Left forelimb (tissue), 1 donor: ENCODE data around the gene MGAT4A.
"Not testable (repeated sequence)": the region's sequence is repeated elsewhere in the genome, so short reads cannot be mapped to it uniquely, and the experiment has no call there.

Experiments
- DNase-seq: peaks from one replicate; pipeline ENCODE4 v3.0.0-alpha.2; 2018; ENCODE audit warnings: low spot score

Gene MGAT4A

DNA sequence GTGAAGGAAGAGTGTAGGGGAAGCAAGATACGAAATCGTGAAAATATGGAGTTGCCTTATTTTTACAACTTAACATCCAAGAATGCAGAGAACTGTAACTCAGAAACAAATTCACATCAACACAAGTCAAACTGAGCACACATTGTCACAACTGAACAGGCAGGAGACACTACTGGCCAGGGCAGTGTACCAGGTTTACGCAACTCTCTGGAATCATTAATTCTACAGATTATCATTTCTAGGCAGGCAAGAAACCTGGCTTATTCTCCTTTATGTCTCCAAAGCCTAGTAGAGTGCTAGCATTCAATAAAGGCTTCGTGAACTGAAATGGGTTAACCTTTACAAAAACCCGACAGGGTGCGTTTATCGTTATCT is 123.2 kb downstream of the MGAT4A start:
- DNase-seq, result no peak

GRCh38 chr2:98607104-98607503 is 123.8 kb downstream of the MGAT4A start:
- DNase-seq, result no peak

- no peak for DNase-seq
These were observed 124.5 kb downstream of the MGAT4A start for GRCh38 chr2:98606431-98606830.

DNA sequence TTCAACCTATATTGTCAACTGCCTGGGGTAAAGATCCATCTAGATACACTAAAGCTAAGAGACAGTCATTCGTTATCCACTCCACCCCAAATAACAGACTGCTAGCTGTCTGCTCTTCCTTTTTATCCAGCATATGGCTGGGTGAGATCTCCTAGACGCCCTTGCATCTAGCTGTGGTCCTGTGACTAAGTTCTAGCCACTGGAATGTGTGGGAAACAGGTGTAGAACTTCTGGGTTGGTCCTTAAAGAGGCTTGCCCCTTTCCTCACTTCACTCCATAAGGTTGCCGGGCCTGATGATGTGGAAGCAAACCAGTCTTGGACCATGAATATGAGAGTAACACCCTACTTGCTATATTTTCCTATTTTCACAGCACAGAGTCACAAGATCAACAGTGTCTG is 125.9 kb downstream of the MGAT4A start:
- no peak for DNase-seq

- no peak for DNase-seq
These were observed 126.4 kb downstream of the MGAT4A start for GRCh38 chr2:98604547-98604946.

GRCh38 chr2:98601532-98602132 is 129.3 kb downstream of the MGAT4A start:
- DNase-seq, result no peak

DNA sequence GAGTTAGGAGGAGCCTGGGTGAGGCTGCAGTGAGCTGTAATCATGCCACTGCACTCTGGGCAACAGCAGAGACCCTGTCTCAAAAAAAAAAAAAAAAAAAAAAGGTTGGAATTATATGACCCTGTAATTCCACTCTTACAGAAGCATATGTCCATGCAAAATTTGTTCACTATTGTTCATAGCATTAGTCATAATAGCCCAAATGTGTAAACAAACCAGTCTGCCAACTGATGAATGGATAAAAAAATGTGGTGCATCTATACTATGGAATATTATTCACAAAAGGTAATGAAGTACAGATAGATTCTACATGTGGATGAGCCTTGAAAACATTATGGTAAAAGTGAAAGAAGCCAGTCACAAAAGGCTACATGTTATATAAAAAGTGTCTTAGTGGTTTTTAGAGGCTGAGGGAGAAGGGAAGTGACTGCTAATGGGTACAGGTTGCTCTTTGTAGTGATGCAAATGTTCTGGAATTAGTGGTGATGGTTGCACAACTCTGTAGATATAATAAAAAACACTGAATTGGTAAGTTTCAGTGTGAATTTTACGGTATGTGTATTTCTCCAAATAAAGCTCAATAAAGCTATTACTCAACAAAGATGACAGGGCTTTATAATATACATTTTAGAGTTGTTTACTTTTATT is 132.0 kb downstream of the MGAT4A start:
- no peak for DNase-seq

- not testable (repeated sequence) for DNase-seq
These were observed 136.3 kb downstream of the MGAT4A start for GRCh38 chr2:98594665-98595064.

- DNase-seq, result no peak
These were observed 138.4 kb downstream of the MGAT4A start for GRCh38 chr2:98592565-98592964.

DNA sequence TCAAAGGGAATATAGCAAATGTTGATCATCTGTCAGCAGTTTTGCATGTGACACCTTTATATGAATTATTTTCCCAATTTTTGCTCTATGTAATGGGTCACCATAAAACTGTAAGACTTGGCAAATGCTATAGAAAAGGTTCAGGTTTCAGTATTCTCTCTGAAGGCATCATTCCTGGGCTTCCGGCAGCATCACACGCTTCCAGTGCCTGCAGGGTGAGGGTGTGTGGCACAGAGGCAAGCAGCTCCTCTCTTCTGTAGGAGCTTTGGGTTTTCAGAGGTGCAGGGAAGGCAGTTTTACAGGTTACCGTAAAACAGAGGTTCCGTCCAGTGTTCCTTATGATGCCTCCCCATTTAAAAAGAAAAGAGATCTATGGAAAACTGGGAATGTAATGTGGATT is 141.4 kb downstream of the MGAT4A start:
- DNase-seq, result no peak

GRCh38 chr2:98588880-98589431 is 142.0 kb downstream of the MGAT4A start:
- DNase-seq, result no peak

- no peak for DNase-seq
These were observed 144.3 kb downstream of the MGAT4A start for GRCh38 chr2:98586551-98587140.

DNA sequence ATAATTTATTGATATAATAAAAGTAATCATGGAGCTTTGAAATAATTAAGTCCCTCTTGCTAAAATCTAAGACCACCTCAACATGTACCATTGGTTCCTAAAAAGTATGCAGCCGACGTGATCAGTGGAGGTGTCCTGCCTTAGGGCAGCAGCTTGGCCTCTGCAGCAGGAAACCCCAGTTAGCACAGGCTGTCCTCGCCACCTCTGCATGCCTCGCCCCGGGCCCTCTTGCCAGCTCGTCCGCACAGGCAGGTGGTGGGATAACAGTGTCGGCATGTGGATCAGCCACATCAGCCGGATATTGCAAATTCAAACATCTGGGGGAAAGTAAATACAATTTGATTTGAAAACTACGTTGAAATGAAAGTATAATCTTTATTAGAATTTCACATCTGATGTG is 145.5 kb downstream of the MGAT4A start:
- DNase-seq, result no peak

DNA sequence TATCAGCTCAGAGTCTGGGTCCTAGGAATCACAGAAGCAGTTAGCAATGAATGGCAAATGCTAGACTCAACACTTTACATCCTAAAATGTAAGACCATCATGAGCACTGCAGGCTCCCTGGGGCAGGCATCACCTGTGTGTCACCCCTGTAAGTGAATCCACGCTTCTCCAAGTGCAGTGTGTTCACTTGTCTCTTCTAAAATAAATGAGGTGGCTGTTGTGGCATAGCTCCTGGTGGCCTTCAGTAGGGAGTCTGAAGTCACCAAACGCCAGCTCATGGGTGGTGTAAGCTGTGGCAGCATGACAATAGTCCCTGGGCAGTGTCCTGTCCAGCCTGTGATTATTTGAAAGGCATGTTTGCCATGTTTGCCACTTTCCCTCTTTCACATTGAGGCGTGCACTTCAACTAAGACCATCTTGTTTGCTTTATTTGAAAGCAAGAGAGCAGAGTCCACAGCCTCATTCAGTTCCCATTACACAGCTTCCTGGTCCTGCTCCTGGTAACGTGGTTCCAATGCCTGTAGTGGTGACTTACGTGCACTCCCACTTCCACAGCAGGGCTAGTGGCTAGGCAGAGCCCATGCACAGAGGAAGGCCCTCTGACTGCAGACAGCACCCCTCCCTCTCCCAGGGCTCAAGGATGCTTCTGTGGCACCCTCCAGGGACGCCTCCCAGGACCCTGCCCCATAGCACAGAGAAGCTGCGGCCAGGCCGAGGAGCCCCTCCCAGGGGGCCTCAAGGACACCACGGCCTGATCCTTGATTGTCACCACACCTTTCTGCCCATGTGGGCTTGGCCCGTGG is 146.9 kb downstream of the MGAT4A start:
- no peak for DNase-seq

DNA sequence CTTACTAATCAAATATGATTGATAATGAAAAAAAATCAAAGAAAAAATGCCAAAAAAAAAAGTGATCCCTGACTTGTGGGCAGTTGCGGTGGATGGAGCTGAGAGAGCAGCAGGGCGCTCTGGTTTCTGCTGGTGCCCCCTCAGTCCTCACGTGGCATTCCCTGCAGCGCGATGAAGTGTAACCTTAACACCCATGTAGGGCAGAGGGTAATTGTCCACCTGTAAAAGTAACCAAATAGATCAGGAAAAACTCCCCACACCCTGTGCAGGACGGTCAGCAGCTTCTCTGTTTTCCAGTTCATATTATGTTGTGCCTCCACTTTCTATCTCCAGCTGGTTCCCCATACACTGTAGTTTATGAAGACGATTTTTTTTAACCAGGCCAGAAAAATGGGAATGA is 147.7 kb downstream of the MGAT4A start:
- DNase-seq, result no peak

- DNase-seq, result no peak
These were observed 148.4 kb downstream of the MGAT4A start for GRCh38 chr2:98582523-98582922.

- no peak for DNase-seq
These were observed 150.2 kb downstream of the MGAT4A start for GRCh38 chr2:98580656-98581284.

GRCh38 chr2:98579926-98580325 is 151.0 kb downstream of the MGAT4A start:
- DNase-seq, result no peak

DNA sequence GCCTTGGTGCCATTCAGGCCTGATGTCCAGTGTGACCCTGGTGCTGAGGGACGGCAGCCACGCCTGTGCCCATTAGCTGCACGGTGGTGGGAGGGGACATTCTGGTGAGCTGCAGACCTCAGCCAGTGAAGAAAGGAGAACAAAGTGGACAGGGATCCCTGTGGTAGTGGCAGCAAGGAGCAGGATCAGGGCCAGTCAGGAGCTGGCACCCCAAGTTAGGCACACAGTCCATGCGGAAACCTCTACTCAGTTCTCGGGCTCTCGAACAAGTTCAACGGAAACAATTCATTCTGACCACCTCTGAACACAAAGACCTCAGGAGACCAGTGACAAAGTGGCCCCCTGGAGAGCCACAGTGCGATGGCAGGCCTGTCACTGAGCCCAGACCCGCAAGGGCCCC is 152.7 kb downstream of the MGAT4A start:
- DNase-seq, result no peak

GRCh38 chr2:98577313-98577712 is 153.6 kb downstream of the MGAT4A start:
- DNase-seq, result no peak

GRCh38 chr2:98576666-98577312 is 154.1 kb downstream of the MGAT4A start:
- no peak for DNase-seq

- DNase-seq, result no peak
These were observed 157.5 kb downstream of the MGAT4A start for GRCh38 chr2:98573426-98573825.
